ENCODE data around the gene PCDHB12. TPM values are rescaled to one million over a fixed set of nuclear protein-coding genes. Genes with fewer than 3 reads are reported as not detected.

The PCDHB12 gene
- polyA plus RNA-seq = 2.6 and 2.8 TPM in 2 replicates

GRCh38 chr5:141208478-141208877 is at the start of gene PCDHB12:
Gene PCDHB12, plus strand, starts transcription at chr5:141208719. Its CDS starts 189 bp downstream, at chr5:141208908.

GRCh38 chr5:141172381-141173204 is 35.9 kb upstream of the PCDHB12 start, which contains the start of gene PCDHB7:
Gene PCDHB7, plus strand, starts transcription at chr5:141172644. Its CDS starts 192 bp downstream, at chr5:141172836.

GRCh38 chr5:141177577-141178191 is 30.8 kb upstream of the PCDHB12 start, which contains the start of gene PCDHB8:
Gene PCDHB8, plus strand, starts transcription at chr5:141177790. Its CDS starts 245 bp downstream, at chr5:141178035.

GRCh38 chr5:141182248-141182647 is 26.3 kb upstream of the PCDHB12 start, which contains the start of gene PCDHB16:
Gene PCDHB16, plus strand, starts transcription at chr5:141182387. Its CDS starts 173 bp downstream, at chr5:141182560.

GRCh38 chr5:141186897-141187512 is 21.5 kb upstream of the PCDHB12 start, which contains the start of gene PCDHB9:
Gene PCDHB9, plus strand, starts transcription at chr5:141187161. Its CDS starts 158 bp downstream, at chr5:141187319.

GRCh38 chr5:141192110-141192725 is 16.3 kb upstream of the PCDHB12 start, which contains the start of gene PCDHB10:
Gene PCDHB10, plus strand, starts transcription at chr5:141192353. Its CDS starts 200 bp downstream, at chr5:141192553.

GRCh38 chr5:141199359-141200235 is 8.9 kb upstream of the PCDHB12 start, which contains the start of gene PCDHB11:
Gene PCDHB11, plus strand, starts transcription at chr5:141199627. Its CDS starts 148 bp downstream, at chr5:141199775.

GRCh38 chr5:141213656-141214339 is 5.3 kb downstream of the PCDHB12 start, which contains the start of gene PCDHB13:
Gene PCDHB13, plus strand, starts transcription at chr5:141213919. Its CDS starts 205 bp downstream, at chr5:141214124.

GRCh38 chr5:141223112-141223783 is 14.7 kb downstream of the PCDHB12 start, which contains the start of gene PCDHB14:
Gene PCDHB14, plus strand, starts transcription at chr5:141223343. Its CDS starts 163 bp downstream, at chr5:141223506.

GRCh38 chr5:141245250-141245717 is 36.8 kb downstream of the PCDHB12 start, which contains the start of gene PCDHB15:
Gene PCDHB15, plus strand, starts transcription at chr5:141245395. Its CDS starts 184 bp downstream, at chr5:141245579.

Other genes starting within 250 kb of the PCDHB12 start
- gene PCDHAC2, start 242.2 kb upstream of the PCDHB12 start, polyA plus RNA-seq = 22.6 and 36.9 TPM in 2 replicates
- gene PCDHB1, start 157.3 kb upstream of the PCDHB12 start, polyA plus RNA-seq = not detected in 2 replicates
- gene PCDHB2, start 114.1 kb upstream of the PCDHB12 start, polyA plus RNA-seq = 4.7 and 8.3 TPM in 2 replicates
- 3.7 and 7.5 TPM in 2 replicates for gene PCDHB3, start 108.2 kb upstream of the PCDHB12 start, polyA plus RNA-seq
- gene PCDHB4, start 86.9 kb upstream of the PCDHB12 start, polyA plus RNA-seq = 6.0 and 16.8 TPM in 2 replicates
- 2.1 and 4.8 TPM in 2 replicates for gene PCDHB5, start 73.5 kb upstream of the PCDHB12 start, polyA plus RNA-seq
- 1.0 and 1.4 TPM in 2 replicates for gene PCDHB6, start 58.7 kb upstream of the PCDHB12 start, polyA plus RNA-seq
- gene PCDHB7, start 36.1 kb upstream of the PCDHB12 start, polyA plus RNA-seq = 0.78 TPM in 1 of 2 replicates, not detected in the other
- gene PCDHB8, start 30.9 kb upstream of the PCDHB12 start, polyA plus RNA-seq = not detected in 2 replicates
- gene PCDHB16, start 26.3 kb upstream of the PCDHB12 start, polyA plus RNA-seq = 0.09 and 0.70 TPM in 2 replicates
- gene PCDHB9, start 21.6 kb upstream of the PCDHB12 start, polyA plus RNA-seq = 0.21 and 0.81 TPM in 2 replicates
- 1.2 and 3.6 TPM in 2 replicates for gene PCDHB10, start 16.4 kb upstream of the PCDHB12 start, polyA plus RNA-seq
- gene PCDHB11, start 9.1 kb upstream of the PCDHB12 start, polyA plus RNA-seq = 1.1 and 1.6 TPM in 2 replicates
- gene PCDHB13, start 5.2 kb downstream of the PCDHB12 start, polyA plus RNA-seq = 2.0 and 5.2 TPM in 2 replicates
- 5.3 and 5.4 TPM in 2 replicates for gene PCDHB14, start 14.6 kb downstream of the PCDHB12 start, polyA plus RNA-seq
- 28.7 and 30.0 TPM in 2 replicates for gene PCDHB15, start 36.7 kb downstream of the PCDHB12 start, polyA plus RNA-seq
- gene SLC25A2, start 95.3 kb downstream of the PCDHB12 start, polyA plus RNA-seq = not detected in 2 replicates
- gene TAF7, start 112.1 kb downstream of the PCDHB12 start, polyA plus RNA-seq = 374 and 453 TPM in 2 replicates
- gene PCDHGA1, start 121.8 kb downstream of the PCDHB12 start, polyA plus RNA-seq = 0.69 TPM in 1 of 2 replicates, not detected in the other
- 1.9 TPM in 1 of 2 replicates, not detected in the other for gene PCDHGA2, start 130.0 kb downstream of the PCDHB12 start, polyA plus RNA-seq
- 1.3 and 4.3 TPM in 2 replicates for gene PCDHGA3, start 135.1 kb downstream of the PCDHB12 start, polyA plus RNA-seq
- gene PCDHGB1, start 141.4 kb downstream of the PCDHB12 start, polyA plus RNA-seq = not detected in 2 replicates
- gene PCDHGA4, start 146.3 kb downstream of the PCDHB12 start, polyA plus RNA-seq = 0.27 TPM in 1 of 2 replicates, not detected in the other
- 0.08 and 2.9 TPM in 2 replicates for gene PCDHGB2, start 151.3 kb downstream of the PCDHB12 start, polyA plus RNA-seq
- gene PCDHGA5, start 155.4 kb downstream of the PCDHB12 start, polyA plus RNA-seq = 2.2 and 2.5 TPM in 2 replicates
- 0.06 and 1.2 TPM in 2 replicates for gene PCDHGB3, start 161.5 kb downstream of the PCDHB12 start, polyA plus RNA-seq
- 0.30 and 0.60 TPM in 2 replicates for gene PCDHGA6, start 165.2 kb downstream of the PCDHB12 start, polyA plus RNA-seq
- gene PCDHGA7, start 174.0 kb downstream of the PCDHB12 start, polyA plus RNA-seq = 0.73 and 1.8 TPM in 2 replicates
- gene PCDHGB4, start 179.0 kb downstream of the PCDHB12 start, polyA plus RNA-seq = 1.8 and 2.1 TPM in 2 replicates
- gene PCDHGA8, start 183.9 kb downstream of the PCDHB12 start, polyA plus RNA-seq = 0.11 and 0.13 TPM in 2 replicates
- gene PCDHGB5, start 189.2 kb downstream of the PCDHB12 start, polyA plus RNA-seq = 0.32 TPM in 1 of 2 replicates, not detected in the other
- gene PCDHGA9, start 194.1 kb downstream of the PCDHB12 start, polyA plus RNA-seq = 1.1 and 1.9 TPM in 2 replicates
- 0.31 and 0.42 TPM in 2 replicates for gene PCDHGB6, start 199.3 kb downstream of the PCDHB12 start, polyA plus RNA-seq
- 6.1 and 7.8 TPM in 2 replicates for gene PCDHGA10, start 204.3 kb downstream of the PCDHB12 start, polyA plus RNA-seq
- gene PCDHGB7, start 209.0 kb downstream of the PCDHB12 start, polyA plus RNA-seq = 0.35 TPM in 1 of 2 replicates, not detected in the other
- 1.5 and 2.4 TPM in 2 replicates for gene PCDHGA11, start 212.3 kb downstream of the PCDHB12 start, polyA plus RNA-seq
- 3.6 and 4.3 TPM in 2 replicates for gene PCDHGA12, start 221.8 kb downstream of the PCDHB12 start, polyA plus RNA-seq